ENCODE measurements around the gene SMYD3.

The SMYD3 gene

DNA sequence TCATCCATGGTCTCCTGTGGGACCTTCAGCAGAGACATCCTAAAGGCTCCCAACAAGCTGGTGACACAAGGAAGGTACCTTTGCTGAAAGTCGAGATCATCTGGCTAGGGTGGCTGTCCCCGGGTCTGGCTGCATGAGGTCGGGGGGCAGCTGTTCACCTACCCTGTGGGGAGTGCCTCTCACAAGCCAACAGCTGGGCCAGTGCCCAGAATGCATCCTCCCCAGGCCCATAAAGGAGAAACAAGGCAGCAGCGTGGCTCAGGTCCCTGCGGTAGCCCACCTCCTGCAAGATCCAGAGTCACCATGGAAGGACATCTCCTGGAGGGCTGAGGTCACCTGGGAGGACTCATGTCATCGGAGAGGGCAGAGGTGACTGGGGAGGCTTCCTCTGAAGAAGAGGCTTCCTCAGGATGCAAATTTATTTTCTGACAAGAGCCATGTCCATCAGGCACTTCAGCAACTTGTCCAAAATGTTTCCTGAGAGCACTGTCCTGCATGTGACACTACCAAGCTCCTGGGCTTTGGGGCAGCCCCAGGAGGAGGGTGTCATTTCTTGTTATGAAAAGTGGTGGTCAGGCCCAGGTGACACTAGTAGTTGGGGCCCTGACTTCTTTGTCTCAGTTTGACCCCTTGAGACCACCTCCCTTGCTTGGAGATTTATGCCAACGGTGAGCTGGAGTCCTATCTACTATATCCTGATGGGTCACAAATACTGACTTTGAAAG lies 6.7 kb upstream of the SMYD3 start:
- ATAC-seq (ENCODE audit: insufficient read depth, low read depth) (no peak), DNase-seq (no peak)
- Histone ChIP-seq H3K79me2 (ENCODE audit: insufficient read depth, low read length) (no peaks in the 10 kb centered on the region), H3K9ac (ENCODE audit: low read depth, low read length) (no peak overlapping the region), H3K36me3 (ENCODE audit: insufficient read depth, low read length) (no peaks in the 10 kb centered on the region), H4K20me1 (ENCODE audit: insufficient read depth, low read length) (no peaks in the 10 kb centered on the region), H2AFZ (ENCODE audit: low read depth, low read length) (no peak overlapping the region; the same call in 1 of the 2 replicates), H3K4me1 (ENCODE audit: insufficient read depth, low read length) (no peaks in the 10 kb centered on the region), H3K4me2 (ENCODE audit: insufficient read depth, low read length) (no peak overlapping the region), H3K9me3 (ENCODE audit: insufficient read depth, low read length, severe bottlenecking) (peaks cover 48% of the 10 kb centered on the region), H3K4me3 (ENCODE audit: low read depth in 1 of 2, low read length in 2 of 2) (no peak overlapping the region), H3K27ac (ENCODE audit: low read length) (no peak overlapping the region), H3K27me3 (ENCODE audit: insufficient read depth, low read length, poor library complexity) (no peaks in the 10 kb centered on the region)
- TF ChIP-seq, protein P1, sequence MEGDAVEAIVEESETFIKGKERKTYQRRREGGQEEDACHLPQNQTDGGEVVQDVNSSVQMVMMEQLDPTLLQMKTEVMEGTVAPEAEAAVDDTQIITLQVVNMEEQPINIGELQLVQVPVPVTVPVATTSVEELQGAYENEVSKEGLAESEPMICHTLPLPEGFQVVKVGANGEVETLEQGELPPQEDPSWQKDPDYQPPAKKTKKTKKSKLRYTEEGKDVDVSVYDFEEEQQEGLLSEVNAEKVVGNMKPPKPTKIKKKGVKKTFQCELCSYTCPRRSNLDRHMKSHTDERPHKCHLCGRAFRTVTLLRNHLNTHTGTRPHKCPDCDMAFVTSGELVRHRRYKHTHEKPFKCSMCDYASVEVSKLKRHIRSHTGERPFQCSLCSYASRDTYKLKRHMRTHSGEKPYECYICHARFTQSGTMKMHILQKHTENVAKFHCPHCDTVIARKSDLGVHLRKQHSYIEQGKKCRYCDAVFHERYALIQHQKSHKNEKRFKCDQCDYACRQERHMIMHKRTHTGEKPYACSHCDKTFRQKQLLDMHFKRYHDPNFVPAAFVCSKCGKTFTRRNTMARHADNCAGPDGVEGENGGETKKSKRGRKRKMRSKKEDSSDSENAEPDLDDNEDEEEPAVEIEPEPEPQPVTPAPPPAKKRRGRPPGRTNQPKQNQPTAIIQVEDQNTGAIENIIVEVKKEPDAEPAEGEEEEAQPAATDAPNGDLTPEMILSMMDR (IDR thresholded peaks at IDR 0.05; ENCODE audit: borderline replicate concordance, extremely low read depth, low read length, poor library complexity, severe bottlenecking), result no peak
- no peak for TF ChIP-seq EZH2 (IDR thresholded peaks at IDR 0.05; ENCODE audit: borderline replicate concordance, low read depth, low read length, severe bottlenecking)

GRCh38 chr1:246513041-246513440 lies 6.0 kb upstream of the SMYD3 start:
- no peak overlapping the region for H3K27ac ChIP-seq (ENCODE audit: low read length)
- no peak for DNase-seq
- no peaks in the 10 kb centered on the region for H3K36me3 ChIP-seq (ENCODE audit: insufficient read depth, low read length)
- no peak overlapping the region for H2AFZ ChIP-seq (ENCODE audit: low read depth, low read length)
- peaks cover 1% of the 10 kb centered on the region; the same call in 1 of the 2 replicates for H3K4me1 ChIP-seq (ENCODE audit: insufficient read depth, low read length)
- H4K20me1 ChIP-seq (ENCODE audit: insufficient read depth, low read length), result no peaks in the 10 kb centered on the region
- H3K4me2 ChIP-seq (ENCODE audit: insufficient read depth, low read length), result no peak overlapping the region
- TF ChIP-seq EZH2 (IDR thresholded peaks at IDR 0.05; ENCODE audit: borderline replicate concordance, low read depth, low read length, severe bottlenecking), result no peak
- TF ChIP-seq, protein P1 (IDR thresholded peaks at IDR 0.05; ENCODE audit: borderline replicate concordance, extremely low read depth, low read length, poor library complexity, severe bottlenecking), result no peak
- no peak overlapping the region for H3K9ac ChIP-seq (ENCODE audit: low read depth, low read length)
- ATAC-seq (ENCODE audit: insufficient read depth, low read depth), result no peak
- no peaks in the 10 kb centered on the region for H3K79me2 ChIP-seq (ENCODE audit: insufficient read depth, low read length)
- H3K27me3 ChIP-seq (ENCODE audit: insufficient read depth, low read length, poor library complexity), result no peaks in the 10 kb centered on the region
- H3K4me3 ChIP-seq (ENCODE audit: low read depth in 1 of 2, low read length in 2 of 2), result no peak overlapping the region
- peaks cover 46% of the 10 kb centered on the region for H3K9me3 ChIP-seq (ENCODE audit: insufficient read depth, low read length, severe bottlenecking)

GRCh38 chr1:246512635-246513034 lies 5.6 kb upstream of the SMYD3 start:
- no peak overlapping the region for H3K9ac ChIP-seq (ENCODE audit: low read depth, low read length)
- H3K27me3 ChIP-seq (ENCODE audit: insufficient read depth, low read length, poor library complexity), result no peaks in the 10 kb centered on the region
- no peak overlapping the region for H3K4me2 ChIP-seq (ENCODE audit: insufficient read depth, low read length)
- peaks cover 42% of the 10 kb centered on the region for H3K9me3 ChIP-seq (ENCODE audit: insufficient read depth, low read length, severe bottlenecking)
- no peaks in the 10 kb centered on the region for H3K36me3 ChIP-seq (ENCODE audit: insufficient read depth, low read length)
- peaks cover 5% of the 10 kb centered on the region for H3K4me1 ChIP-seq (ENCODE audit: insufficient read depth, low read length)
- ATAC-seq (ENCODE audit: insufficient read depth, low read depth) (no peak), DNase-seq (no peak)
- no peak overlapping the region for H3K27ac ChIP-seq (ENCODE audit: low read length)
- H3K4me3 ChIP-seq (ENCODE audit: low read depth in 1 of 2, low read length in 2 of 2), result no peak overlapping the region
- H3K79me2 ChIP-seq (ENCODE audit: insufficient read depth, low read length), result no peaks in the 10 kb centered on the region
- no peaks in the 10 kb centered on the region for H4K20me1 ChIP-seq (ENCODE audit: insufficient read depth, low read length)
- TF ChIP-seq, protein P1 (IDR thresholded peaks at IDR 0.05; ENCODE audit: borderline replicate concordance, extremely low read depth, low read length, poor library complexity, severe bottlenecking), result no peak
- no peak for TF ChIP-seq EZH2 (IDR thresholded peaks at IDR 0.05; ENCODE audit: borderline replicate concordance, low read depth, low read length, severe bottlenecking)
- no peak overlapping the region for H2AFZ ChIP-seq (ENCODE audit: low read depth, low read length)

Data from DND-41 (cell line).